H1 (cell line): Measurements from ENCODE around the gene MYOM3. TPM values are rescaled to one million over a fixed set of nuclear protein-coding genes. Genes with fewer than 3 reads are reported as not detected.

ENCODE experiments used
- CTCF ChIA-PET: fragments of 300-600 bp; sonication (Branson Sonifier 250); formaldehyde crosslinking; loops from one replicate; lab custom pipeline; 2021; ENCODE audit not compliant: partially characterized antibody; lab: Charles Lee
- POLR2A ChIA-PET: fragments of 300-600 bp; sonication (Branson Sonifier 250); formaldehyde crosslinking; loops from one replicate; lab custom pipeline; 2021; ENCODE audit warnings: inconsistent platforms; ENCODE audit not compliant: partially characterized antibody; lab: Charles Lee
- DNase-seq, 2 experiments: peaks; one replicate each; pipeline versions ENCODE4 v3.0.0 to v3.0.0-alpha.2; 2010 to 2022; ENCODE audit warnings: low spot score in 2 of 2, low read depth in 1 of 2, mixed read lengths in 1 of 2
- FAIRE-seq: peaks from 2 replicates; lab custom pipeline; 2011; peaks lifted over from hg19 to GRCh38; lab: Jason Lieb, UNC
- H2AFZ ChIP-seq: 2 replicates; pipeline ENCODE4 v1.8.1; 2012; ENCODE audit warnings: low read length, inconsistent platforms
- H2AK5ac ChIP-seq: 2 replicates; pipeline ENCODE4 v1.6.1; 2013; ENCODE audit warnings: low read depth, low read length
- H2BK120ac ChIP-seq: replicated peaks from 2 replicates; pipeline ENCODE3; 2013; ENCODE audit warnings: low read depth, low read length, inconsistent platforms
- H2BK12ac ChIP-seq: 2 replicates; pipeline ENCODE4 v1.6.1; 2013; ENCODE audit warnings: low read depth, low read length
- H2BK15ac ChIP-seq: 2 replicates; pipeline ENCODE4 v1.6.1; 2013; ENCODE audit warnings: low read length
- H2BK20ac ChIP-seq: 2 replicates; pipeline ENCODE4 v1.6.1; 2013; ENCODE audit warnings: low read length
- H2BK5ac ChIP-seq: 2 replicates; pipeline ENCODE4 v1.6.1; 2013; ENCODE audit warnings: low read depth, low read length
- H3K14ac ChIP-seq: 2 replicates; pipeline ENCODE4 v1.6.1; 2013; ENCODE audit warnings: inconsistent platforms; ENCODE audit not compliant: insufficient read length
- H3K18ac ChIP-seq: 2 replicates; pipeline ENCODE4 v1.6.1; 2013; ENCODE audit warnings: low read length; ENCODE audit errors: extremely low read depth
- H3K23ac ChIP-seq: 2 replicates; pipeline ENCODE4 v1.6.1; 2013; ENCODE audit warnings: inconsistent platforms; ENCODE audit not compliant: insufficient read length
- H3K23me2 ChIP-seq: 2 replicates; pipeline ENCODE4 v1.6.1; 2013; ENCODE audit warnings: low read depth, low read length
- H3K27ac ChIP-seq: 2 replicates; pipeline ENCODE4 v1.6.1; 2011; ENCODE audit warnings: low read depth, low read length, inconsistent platforms
- H3K27me3 ChIP-seq, 4 experiments: replicated peaks in 1 of 4; 1 replicate in 1 of 4; 2 replicates in 3 of 4; pipeline versions ENCODE4 v1.6.1 to v1.8.1; 2011 to 2013; ENCODE audit warnings: low read length in 3 of 4, mild to moderate bottlenecking in 3 of 4, inconsistent platforms in 2 of 4, mixed read lengths in 2 of 4, moderate library complexity in 1 of 4; ENCODE audit not compliant: control insufficient read depth in 3 of 4, insufficient read depth in 3 of 4; ENCODE audit errors: extremely low read depth in 1 of 4
- H3K36me3 ChIP-seq, 4 experiments: 2 replicates each; pipeline versions ENCODE4 v1.6.1 to v1.8.1; 2011 to 2013; ENCODE audit warnings: mild to moderate bottlenecking in 4 of 4, low read length in 3 of 4, moderate library complexity in 2 of 4, control low read depth in 1 of 4, inconsistent platforms in 1 of 4; ENCODE audit not compliant: insufficient read depth in 4 of 4, control insufficient read depth in 2 of 4
- H3K4ac ChIP-seq: replicated peaks from 2 replicates; pipeline ENCODE3; 2013; ENCODE audit warnings: low read length, low read depth, mixed read lengths, inconsistent platforms; ENCODE audit not compliant: insufficient read length
- H3K4me1 ChIP-seq, 4 experiments: replicated peaks in 1 of 4; 1 replicate in 1 of 4; 2 replicates in 3 of 4; pipeline versions ENCODE4 v1.6.1 to v1.8.1; 2011 to 2013; ENCODE audit warnings: low read length in 3 of 4, inconsistent platforms in 2 of 4, mixed read lengths in 1 of 4; ENCODE audit not compliant: insufficient read depth in 4 of 4, control insufficient read depth in 3 of 4
- H3K4me2 ChIP-seq, 2 experiments: 2 replicates each; pipeline versions ENCODE4 v1.6.1 to v1.8.1; 2011 to 2013; ENCODE audit warnings: low read depth in 2 of 2, low read length in 2 of 2, control low read depth in 1 of 2, inconsistent platforms in 1 of 2, mild to moderate bottlenecking in 1 of 2; ENCODE audit not compliant: insufficient read depth in 1 of 2
- H3K4me3 ChIP-seq, 4 experiments: fragments of 200-600, 300-600 bp in 1 of 4; sonication (generic), shearing (Covaris generic), sonication (Bioruptor Twin) in 1 of 4; 2 replicates each; pipeline versions ENCODE4 v1.5.1 to v1.8.1; 2011 to 2016; ENCODE audit warnings: low read length in 4 of 4, low read depth in 3 of 4, control low read depth in 2 of 4, inconsistent platforms in 2 of 4, mild to moderate bottlenecking in 2 of 4, mixed read lengths in 1 of 4, moderate library complexity in 1 of 4; ENCODE audit not compliant: insufficient read depth in 2 of 4; ENCODE audit errors: extremely low read depth in 1 of 4
- H3K56ac ChIP-seq: replicated peaks from 2 replicates; pipeline ENCODE3; 2013; ENCODE audit warnings: low read depth, mild to moderate bottlenecking, mixed read lengths, low read length, inconsistent platforms; ENCODE audit not compliant: insufficient read length
- H3K79me1 ChIP-seq: 2 replicates; pipeline ENCODE4 v1.6.1; 2013; ENCODE audit warnings: low read depth, low read length, control low read depth
- H3K79me2 ChIP-seq, 2 experiments: 2 replicates each; pipeline versions ENCODE4 v1.6.1 to v1.8.1; 2012 to 2013; ENCODE audit warnings: low read length in 2 of 2, mild to moderate bottlenecking in 2 of 2, inconsistent platforms in 1 of 2; ENCODE audit not compliant: insufficient read depth in 2 of 2, control insufficient read depth in 1 of 2
- H3K9ac ChIP-seq, 4 experiments: replicated peaks in 1 of 4; 1 replicate in 1 of 4; 2 replicates in 3 of 4; pipeline versions ENCODE4 v1.6.1 to v1.8.1; 2011 to 2013; ENCODE audit warnings: low read depth in 3 of 4, low read length in 3 of 4, control low read depth in 2 of 4, mild to moderate bottlenecking in 2 of 4, moderate library complexity in 2 of 4, inconsistent platforms in 1 of 4; ENCODE audit errors: extremely low read depth in 1 of 4
- H3K9me3 ChIP-seq, 2 experiments: 2 replicates each; pipeline versions ENCODE4 v1.6.1 to v1.8.1; 2012 to 2013; ENCODE audit warnings: mild to moderate bottlenecking in 2 of 2, moderate library complexity in 2 of 2, control low read depth in 1 of 2, inconsistent platforms in 1 of 2, low read depth in 1 of 2, low read length in 1 of 2, mixed read lengths in 1 of 2; ENCODE audit not compliant: insufficient read depth in 2 of 2
- H4K20me1 ChIP-seq, 2 experiments: replicated peaks in 1 of 2; 2 replicates each; pipeline versions ENCODE3 to v1.8.1; 2011 to 2013; ENCODE audit warnings: inconsistent platforms in 2 of 2, low read length in 2 of 2, mild to moderate bottlenecking in 1 of 2; ENCODE audit not compliant: insufficient read depth in 2 of 2, control insufficient read depth in 1 of 2
- H4K5ac ChIP-seq: 2 replicates; pipeline ENCODE4 v1.6.1; 2013; ENCODE audit warnings: low read length, low read depth, mixed read lengths, inconsistent platforms; ENCODE audit not compliant: insufficient read length
- H4K8ac ChIP-seq: 2 replicates; pipeline ENCODE4 v1.8.0; 2013; ENCODE audit warnings: mild to moderate bottlenecking, moderate library complexity, low read length, inconsistent platforms; ENCODE audit not compliant: insufficient read depth; ENCODE audit errors: extremely low read depth
- H4K91ac ChIP-seq: replicated peaks from 2 replicates; pipeline ENCODE3; 2013; ENCODE audit warnings: low read length, mixed read lengths, inconsistent platforms; ENCODE audit not compliant: insufficient read length
- JUN ChIP-seq: IDR thresholded peaks from 2 replicates; pipeline ENCODE4 v1.6.1; 2011; ENCODE audit warnings: low read depth, mild to moderate bottlenecking, improper control_type of control experiment, low read length
- SAP30 ChIP-seq: fragments of 300-600 bp; sonication (generic); IDR thresholded peaks from 2 replicates; pipeline ENCODE4 v1.7.1; 2012; ENCODE audit warnings: low read length, moderate library complexity, mild to moderate bottlenecking, inconsistent platforms; ENCODE audit not compliant: insufficient read depth, insufficient replicate concordance
- TBP ChIP-seq: IDR thresholded peaks from 2 replicates; pipeline ENCODE4 v1.6.1; 2011; ENCODE audit warnings: low read depth, low read length, improper control_type of control experiment
- WGBS, 2 experiments: shearing (Covaris generic) in 1 of 2; methylation state at CpG; one replicate each; pipeline versions ENCODE4 v1.1.6 to v1.1.7; 2013 to 2015; ENCODE audit warnings: low lambda C conversion rate in 2 of 2, mixed read lengths in 2 of 2, inconsistent platforms in 1 of 2, low coverage in 1 of 2, missing lambda C conversion rate in 1 of 2; ENCODE audit not compliant: insufficient replicate concordance in 2 of 2, insufficient coverage in 1 of 2, insufficient read length in 1 of 2; ENCODE audit errors: extremely low coverage in 1 of 2, missing lambda C conversion rate in 1 of 2; 5-methylcytosine and 5-hydroxymethylcytosine counted together
- polyA plus RNA-seq, 7 experiments: library from polyadenylated mRNA; depleted of rRNA in 3 of 7; stranded (reverse) in 5 of 7; unstranded in 2 of 7; fragments of >200 nt in 5 of 7; fragments of 200-250 nt in 2 of 7; gene quantifications; 1 replicate in 5 of 7; 2 replicates in 1 of 7; 4 replicates in 1 of 7; pipeline versions ENCODE4 v1.2.1 to v1.2.3, GENCODE V29; 2011 to 2013; ENCODE audit warnings: missing spikeins in 2 of 7, mixed read lengths in 2 of 7
- total RNA-seq: library from RNA; stranded (reverse); fragmentation: NEBNext Ultra II Directional; extraction: Animal tissue kit (Norgen Biotek cat#: 25700); gene quantifications from 2 replicates; pipeline ENCODE4 v1.2.1, GENCODE V29; 2021

Gene MYOM3
- total and polyA plus RNA-seq, 2 of the 8 experiments (the other 6 are each of a cell fraction or from before 2014, with no cell fraction given), result 0.08 to 0.09 TPM

GRCh38 chr1:24084050-24084449, 27.9 kb downstream of the MYOM3 start:
- Histone ChIP-seq H3K14ac (no peak overlapping the region), H3K4me2 (no peak overlapping the region), H2BK5ac (no peak overlapping the region), H3K56ac (no peak overlapping the region), H4K5ac (no peak overlapping the region), H3K9me3 (no peaks in the 10 kb centered on the region), H3K18ac (no peak overlapping the region), H3K9ac (no peak overlapping the region), H3K4ac (no peak overlapping the region), H3K79me2 (no peaks in the 10 kb centered on the region), H3K27ac (no peak overlapping the region), H2BK120ac (no peak overlapping the region), H3K23me2 (peaks cover 5% of the 10 kb centered on the region; the same call in 1 of the 2 replicates), H3K27me3 (no peaks in the 10 kb centered on the region), H4K20me1 (no peaks in the 10 kb centered on the region), H2BK12ac (no peak overlapping the region), H2BK20ac (no peak overlapping the region), H4K8ac (no peak overlapping the region), H3K23ac (no peak overlapping the region), H3K4me3 (no peak overlapping the region), H4K91ac (no peak overlapping the region), H2AFZ (no peak overlapping the region), H3K4me1 (no peaks in the 10 kb centered on the region), H3K79me1 (no peaks in the 10 kb centered on the region), H2AK5ac (no peak overlapping the region), H3K36me3 (no peaks in the 10 kb centered on the region), H2BK15ac (no peak overlapping the region)
- ChIA-PET POLR2A (interaction anchor here (0.7 kb wide), 1 partner anchor 12 kb away, joined by 5 read pairs; no protein-coding TSS in a partner anchor), CTCF (interaction anchor here (0.8 to 3.9 kb wide), 7 partner anchors 11 to 309 kb away, joined by 3 to 32 read pairs (median 3); no protein-coding TSS in a partner anchor)
- DNase-seq, result no peak
- WGBS, 2 experiments, result 87% methylated on average over 7 of the region's 7 CpGs; no CpG with 5 or more reads in 1 of the 2 experiments
- no peak for FAIRE-seq
- no peak for TF ChIP-seq JUN
- TF ChIP-seq SAP30, result no peak
- no peak for TF ChIP-seq TBP
